ENCODE data around the gene PRAMEF13. TPM values are rescaled to one million over a fixed set of nuclear protein-coding genes. Genes with fewer than 3 reads are reported as not detected.

PRAMEF13 gene
- total RNA-seq = not detected

GRCh38 chr1:13201309-13201708, at the start of gene PRAMEF13:
Gene PRAMEF13 (minus strand): TSS chr1:13201409. CDS start chr1:13199589, 1,820 bp downstream.

GRCh38 chr1:13225675-13226204, 24.5 kb upstream of the PRAMEF13 start, which contains the start of gene PRAMEF18:
Gene PRAMEF18 (minus strand): TSS chr1:13226154. CDS start chr1:13226106, 48 bp downstream.

GRCh38 chr1:13171548-13171947, 29.7 kb downstream of the PRAMEF13 start, which contains the start of gene PRAMEF9:
Gene PRAMEF9 (plus strand): TSS chr1:13171848. CDS start chr1:13175281, 3,433 bp downstream.

GRCh38 chr1:13165531-13165930, 35.7 kb downstream of the PRAMEF13 start, which contains the start of gene HNRNPCL4:
Gene HNRNPCL4 (minus strand): TSS chr1:13165631. CDS start chr1:13165467, 164 bp downstream.

GRCh38 chr1:13155909-13156308, 45.3 kb downstream of the PRAMEF13 start, which contains the start of gene PRAMEF26:
Gene PRAMEF26 (minus strand): TSS chr1:13156009. CDS start chr1:13153095, 2,914 bp downstream.

Other genes starting within 250 kb of the PRAMEF13 start
- not detected for gene PRAMEF27, start 144.8 kb downstream of the PRAMEF13 start, total RNA-seq
- gene HNRNPCL3, start 140.6 kb downstream of the PRAMEF13 start, total RNA-seq = not detected
- not detected for gene PRAMEF25, start 130.6 kb downstream of the PRAMEF13 start, total RNA-seq
- not detected for gene HNRNPCL2, start 84.6 kb downstream of the PRAMEF13 start, total RNA-seq
- not detected for gene PRAMEF26, start 45.4 kb downstream of the PRAMEF13 start, total RNA-seq
- gene HNRNPCL4, start 35.8 kb downstream of the PRAMEF13 start, total RNA-seq = not detected
- gene PRAMEF9, start 29.6 kb downstream of the PRAMEF13 start, total RNA-seq = not detected
- not detected for gene PRAMEF18, start 24.7 kb upstream of the PRAMEF13 start, total RNA-seq
- not detected for gene PRAMEF5, start 52.8 kb upstream of the PRAMEF13 start, total RNA-seq
- not detected for gene PRAMEF8, start 83.7 kb upstream of the PRAMEF13 start, total RNA-seq
- not detected for gene PRAMEF33, start 102.1 kb upstream of the PRAMEF13 start, total RNA-seq
- not detected for gene PRAMEF15, start 114.2 kb upstream of the PRAMEF13 start, total RNA-seq
- gene PRAMEF14, start 145.7 kb upstream of the PRAMEF13 start, total RNA-seq = not detected
- gene PRAMEF19, start 170.5 kb upstream of the PRAMEF13 start, total RNA-seq = not detected
- not detected for gene PRAMEF17, start 188.2 kb upstream of the PRAMEF13 start, total RNA-seq
- gene PRAMEF20, start 209.0 kb upstream of the PRAMEF13 start, total RNA-seq = not detected

Data from diencephalon (tissue), 1 donor.